ENCODE results near the gene TOB2.

Gene TOB2

GRCh38 chr22:41425660-41426365, 20.8 kb downstream of the TOB2 start:
- Histone ChIP-seq H3K36me3 (peaks cover 17 to 66% (median 33%) of the 10 kb centered on the region in 11 experiments; a peak in 20 of 22 replicates), H3K4me3 (no peak overlapping the region), H3K27ac (0 out of 22 replicates have a peak overlapping the region, but pooled peaks of 1 of the 11 experiments have one; percentile 23), H3K27me3 (no peaks in the 10 kb centered on the region), H3K4me1 (peaks cover 0 to 20% (median 9%) of the 10 kb centered on the region in 10 experiments; a peak in 15 of 20 replicates), H4K20me1 (peaks cover 0 to 29% (median 12%) of the 10 kb centered on the region in 11 experiments; a peak in 14 of 22 replicates), H3K9ac (peak overlapping the region in 3 of 11 experiments; percentile 9 to 18 (median 17); a peak in 3 of 22 replicates), H3K9me3 (replicated peaks in 1 of 11) (no peaks in the 10 kb centered on the region), H3K4me2 (no peak overlapping the region)
- TF ChIP-seq Cebpa-rat (IDR thresholded peaks at IDR 0.05), result no peak

GRCh38 chr22:41418717-41419116, 27.9 kb downstream of the TOB2 start:
- H4K20me1 ChIP-seq, result peaks cover 0 to 7% (median 0%) of the 10 kb centered on the region in 11 experiments; a peak in 3 of 22 replicates
- H3K4me2 ChIP-seq, result no peak overlapping the region
- H3K4me1 ChIP-seq, result peaks cover 16 to 50% (median 38%) of the 10 kb centered on the region in 10 experiments
- no peak overlapping the region for H3K9ac ChIP-seq
- TF ChIP-seq Cebpa-rat (IDR thresholded peaks at IDR 0.05), result no peak
- no peaks in the 10 kb centered on the region for H3K27me3 ChIP-seq
- no peak overlapping the region for H3K27ac ChIP-seq
- no peak overlapping the region for H3K4me3 ChIP-seq
- peaks cover 9 to 16% (median 10%) of the 10 kb centered on the region in 11 experiments; a peak in 17 of 22 replicates for H3K36me3 ChIP-seq
- H3K9me3 ChIP-seq (replicated peaks in 1 of 11), result no peaks in the 10 kb centered on the region

GRCh38 chr22:41417622-41418390, 28.8 kb downstream of the TOB2 start:
- peak overlapping the region in 2 of 11 experiments; percentile 2 to 24; a peak in 1 of 22 replicates for H3K27ac ChIP-seq
- peaks cover 0 to 7% (median 0%) of the 10 kb centered on the region in 11 experiments; a peak in 2 of 22 replicates for H4K20me1 ChIP-seq
- TF ChIP-seq Cebpa-rat (IDR thresholded peaks at IDR 0.05), result no peak
- H3K9me3 ChIP-seq (replicated peaks in 1 of 11), result no peaks in the 10 kb centered on the region
- H3K4me1 ChIP-seq, result peaks cover 18 to 52% (median 40%) of the 10 kb centered on the region in 10 experiments
- H3K4me2 ChIP-seq, result 0 out of 22 replicates have a peak overlapping the region, but pooled peaks of 1 of the 11 experiments have one; percentile 12
- no peak overlapping the region for H3K4me3 ChIP-seq
- H3K36me3 ChIP-seq, result peaks cover under 1 to 7% (median 2%) of the 10 kb centered on the region in 11 experiments; a peak in 16 of 22 replicates
- 0 out of 22 replicates have a peak overlapping the region, but pooled peaks of 1 of the 11 experiments have one; percentile 4 for H3K9ac ChIP-seq
- no peaks in the 10 kb centered on the region for H3K27me3 ChIP-seq

GRCh38 chr22:41415554-41415953, 31.0 kb downstream of the TOB2 start:
- Histone ChIP-seq H3K4me2 (peak overlapping the region; percentile 83 to 99 (median 98)), H4K20me1 (peaks cover 0 to 7% (median 0%) of the 10 kb centered on the region in 11 experiments; a peak in 2 of 22 replicates), H3K27ac (peak overlapping the region in 5 of 11 experiments; percentile 97 to 99 (median 98); a peak in 4 of 22 replicates), H3K27me3 (no peaks in the 10 kb centered on the region), H3K4me1 (peaks cover 37 to 64% (median 56%) of the 10 kb centered on the region in 10 experiments), H3K36me3 (no peaks in the 10 kb centered on the region), H3K4me3 (peak overlapping the region in 3 of 10 experiments; percentile 20 to 92 (median 77); a peak in 6 of 20 replicates), H3K9me3 (replicated peaks in 1 of 11) (no peaks in the 10 kb centered on the region), H3K9ac (peak overlapping the region in 5 of 11 experiments; percentile 10 to 98 (median 96); a peak in 8 of 22 replicates)
- TF ChIP-seq Cebpa-rat (IDR thresholded peaks at IDR 0.05), result no peak

- no peaks in the 10 kb centered on the region for H3K36me3 ChIP-seq
- TF ChIP-seq Cebpa-rat (IDR thresholded peaks at IDR 0.05), result no peak
- H3K4me2 ChIP-seq, result peak overlapping the region; percentile 83 to 99 (median 98)
- no peak overlapping the region for H3K4me3 ChIP-seq
- peak overlapping the region; percentile 10 to 98 (median 60); a peak in 17 of 22 replicates for H3K9ac ChIP-seq
- H3K27me3 ChIP-seq, result no peaks in the 10 kb centered on the region
- H4K20me1 ChIP-seq, result no peaks in the 10 kb centered on the region
- H3K4me1 ChIP-seq, result peaks cover 37 to 78% (median 62%) of the 10 kb centered on the region in 10 experiments
- H3K27ac ChIP-seq, result peak overlapping the region in 10 of 11 experiments; percentile 30 to 98 (median 58); a peak in 17 of 22 replicates
- H3K9me3 ChIP-seq (replicated peaks in 1 of 11), result no peaks in the 10 kb centered on the region
These were observed 35.4 kb downstream of the TOB2 start for GRCh38 chr22:41411021-41411851.

- Histone ChIP-seq H3K36me3 (no peaks in the 10 kb centered on the region), H3K9me3 (replicated peaks in 1 of 11) (no peaks in the 10 kb centered on the region), H3K4me1 (peaks cover 32 to 81% (median 61%) of the 10 kb centered on the region in 10 experiments), H3K4me3 (no peak overlapping the region), H3K4me2 (peak overlapping the region in 4 of 11 experiments; percentile 9 to 97 (median 20); a peak in 6 of 22 replicates), H3K27me3 (no peaks in the 10 kb centered on the region), H3K27ac (peak overlapping the region in 3 of 11 experiments; percentile 3 to 98 (median 15); a peak in 2 of 22 replicates), H4K20me1 (no peaks in the 10 kb centered on the region), H3K9ac (peak overlapping the region in 4 of 11 experiments; percentile 8 to 41 (median 14); a peak in 3 of 22 replicates)
- no peak for TF ChIP-seq Cebpa-rat (IDR thresholded peaks at IDR 0.05)
These were observed 36.3 kb downstream of the TOB2 start for GRCh38 chr22:41410311-41410751.

GRCh38 chr22:41408665-41409064, 37.9 kb downstream of the TOB2 start:
- no peak overlapping the region for H3K27ac ChIP-seq
- 0 out of 22 replicates have a peak overlapping the region, but pooled peaks of 1 of the 11 experiments have one; percentile 9 for H3K9ac ChIP-seq
- H3K9me3 ChIP-seq (replicated peaks in 1 of 11), result no peaks in the 10 kb centered on the region
- H3K4me1 ChIP-seq, result peaks cover 21 to 68% (median 51%) of the 10 kb centered on the region in 10 experiments
- H3K4me3 ChIP-seq, result no peak overlapping the region
- TF ChIP-seq Cebpa-rat (IDR thresholded peaks at IDR 0.05), result no peak
- H3K4me2 ChIP-seq, result peak overlapping the region in 4 of 11 experiments; percentile 11 to 34 (median 30); a peak in 5 of 22 replicates
- H3K36me3 ChIP-seq, result no peaks in the 10 kb centered on the region
- H4K20me1 ChIP-seq, result no peaks in the 10 kb centered on the region
- H3K27me3 ChIP-seq, result no peaks in the 10 kb centered on the region

GRCh38 chr22:41407433-41407832, 39.2 kb downstream of the TOB2 start:
- H3K4me2 ChIP-seq, result peak overlapping the region in 5 of 11 experiments; percentile 7 to 34 (median 23); a peak in 6 of 22 replicates
- H3K27ac ChIP-seq, result no peak overlapping the region
- no peaks in the 10 kb centered on the region for H3K36me3 ChIP-seq
- H3K4me3 ChIP-seq, result no peak overlapping the region
- no peaks in the 10 kb centered on the region for H4K20me1 ChIP-seq
- H3K27me3 ChIP-seq, result no peaks in the 10 kb centered on the region
- no peak for TF ChIP-seq Cebpa-rat (IDR thresholded peaks at IDR 0.05)
- H3K9me3 ChIP-seq (replicated peaks in 1 of 11), result no peaks in the 10 kb centered on the region
- H3K9ac ChIP-seq, result no peak overlapping the region
- peaks cover 18 to 73% (median 57%) of the 10 kb centered on the region in 10 experiments for H3K4me1 ChIP-seq

Data from BLaER1 treated with 17β-estradiol and CSF1 and Interleukin-3, amounts not matched to agents 10 nM and 100 nM (cell line).